K562 (cell line): ENCODE measurements around the gene METTL23. TPM values are rescaled to one million over a fixed set of nuclear protein-coding genes. Genes with fewer than 3 reads are reported as not detected.

Experiments used
- ARNT ChIP-seq, 2 experiments: fragments of 450-650 bp; IDR thresholded peaks; 2 replicates each; pipeline ENCODE4 v1.6.1; 2016; ENCODE audit warnings: mild to moderate bottlenecking in 1 of 2
- ATF7 ChIP-seq: fragments of 450-650 bp; IDR thresholded peaks from 2 replicates; pipeline ENCODE4 v1.7.1; 2014; ENCODE audit warnings: mild to moderate bottlenecking, moderate library complexity
- DIDO1 ChIP-seq: fragments of 450-650 bp; IDR thresholded peaks from 2 replicates; pipeline ENCODE4 v1.6.1; 2016; ENCODE audit warnings: low read depth, missing biosample characterization, missing genetic modification characterization
- GABPA ChIP-seq: fragments of 200-800 bp; sonication (Bioruptor generic); conservative IDR thresholded peaks from 2 replicates; pipeline ENCODE4 v1.6.1; 2016; ENCODE audit warnings: low read depth, missing genetic modification characterization, missing compliant biosample characterization
- GATAD2B ChIP-seq: fragments of 450-650 bp; IDR thresholded peaks from 2 replicates; pipeline ENCODE4 v1.6.1; 2017; ENCODE audit warnings: mild to moderate bottlenecking, borderline replicate concordance
- HDGF ChIP-seq: fragments of 450-650 bp; IDR thresholded peaks from 2 replicates; pipeline ENCODE4 v1.6.1; 2016
- HMGN3 ChIP-seq: IDR thresholded peaks from 2 replicates; pipeline ENCODE4 v1.6.1; 2011; ENCODE audit warnings: borderline replicate concordance, low read depth, mild to moderate bottlenecking, mixed read lengths, low read length; ENCODE audit not compliant: insufficient read length; ENCODE audit errors: extremely low read depth
- KDM4B ChIP-seq, 2 experiments: fragments of 450-650 bp in 1 of 2; sonication (generic) in 1 of 2; IDR thresholded peaks; 2 replicates each; pipeline ENCODE4 v1.6.1; 2016 to 2017; ENCODE audit warnings: borderline replicate concordance in 2 of 2, antibody characterized with exemption in 1 of 2, low read depth in 1 of 2, mild to moderate bottlenecking in 1 of 2
- MYBL2 ChIP-seq, 2 experiments: fragments of 450-650 bp in 1 of 2; sonication (generic) in 1 of 2; formaldehyde crosslinking in 1 of 2; IDR thresholded peaks; 2 replicates each; pipeline versions ENCODE4 v1.6.1 to v1.8.1; 2017 to 2022; ENCODE audit warnings: borderline replicate concordance in 1 of 2, inconsistent platforms in 1 of 2, low read depth in 1 of 2, mild to moderate bottlenecking in 1 of 2, missing genetic modification reagents in 1 of 2, moderate library complexity in 1 of 2
- POLR3A ChIP-seq: IDR thresholded peaks from 2 replicates; pipeline ENCODE4 v1.6.1; 2011; ENCODE audit warnings: borderline replicate concordance, mild to moderate bottlenecking, moderate library complexity; ENCODE audit not compliant: insufficient read length, insufficient read depth; ENCODE audit errors: extremely low read depth
- POLR3G ChIP-seq: IDR thresholded peaks from 2 replicates; pipeline ENCODE4 v1.6.1; 2011; ENCODE audit not compliant: insufficient read length, insufficient replicate concordance; ENCODE audit errors: extremely low read depth
- PURB ChIP-seq: sonication (generic); formaldehyde crosslinking; IDR thresholded peaks from 2 replicates; pipeline ENCODE4 v1.9.0; 2021; ENCODE audit warnings: low read depth, mild to moderate bottlenecking, missing genetic modification reagents
- SAFB2 ChIP-seq: fragments of 200-400 bp; formaldehyde crosslinking; IDR thresholded peaks from 2 replicates; pipeline ENCODE4 v1.6.1; 2018; ENCODE audit warnings: borderline replicate concordance, low read length, low read depth, moderate library complexity; ENCODE audit not compliant: severe bottlenecking
- SRSF3 ChIP-seq: fragments of 200-400 bp; formaldehyde crosslinking; IDR thresholded peaks from 2 replicates; pipeline ENCODE4 v1.6.1; 2016; ENCODE audit warnings: mild to moderate bottlenecking, low read length, moderate library complexity; ENCODE audit not compliant: insufficient read depth
- ZNF134 ChIP-seq: fragments of 250-450 bp; sonication (Bioruptor Pico); conservative IDR thresholded peaks from 2 replicates; pipeline ENCODE4 v1.4.0; 2020
- ZNF23 ChIP-seq: fragments of 250-450 bp; sonication (Bioruptor Pico); IDR thresholded peaks from 2 replicates; pipeline ENCODE4 v1.4.0; 2020; ENCODE audit warnings: mild to moderate bottlenecking
- ZNF57 ChIP-seq: fragments of 450-650 bp; formaldehyde crosslinking; IDR thresholded peaks from 2 replicates; pipeline ENCODE4 v1.4.0; 2020; ENCODE audit warnings: mild to moderate bottlenecking, moderate library complexity
- polyA plus RNA-seq, 8 experiments: library from polyadenylated mRNA; depleted of rRNA in 4 of 8; stranded (reverse) in 5 of 8; unstranded in 3 of 8; fragments of >200 nt; fragmentation: Nextera tagmentation in 2 of 8; fragmentation: Illumina TruSeq in 1 of 8; extraction: Ambion mirVana in 2 of 8; extraction: Trizol in 1 of 8; gene quantifications; 2 replicates each; pipeline versions ENCODE4 v1.2.1 to v1.2.3, GENCODE V29; 2011 to 2014; ENCODE audit warnings: inconsistent platforms in 1 of 8, missing spikeins in 1 of 8
- total RNA-seq, 7 experiments: library from RNA; depleted of rRNA in 6 of 7; stranded (reverse); fragments of >200 nt in 6 of 7; fragmentation: Illumina TruSeq in 2 of 7; extraction: Trizol in 2 of 7; gene quantifications; 2 replicates each; pipeline versions ENCODE4 v1.2.1 to v1.2.3, GENCODE V29; 2011 to 2021; ENCODE audit warnings: low replicate concordance in 1 of 7
- TF ChIP-seq, protein P1 (sequence below): fragments of 250-450 bp; sonication (Bioruptor Pico); IDR thresholded peaks from 2 replicates; pipeline ENCODE4 v1.8.0; 2021; ENCODE audit warnings: mild to moderate bottlenecking, moderate library complexity
- TF ChIP-seq, protein P2 (sequence below), 2 experiments: fragments of 450-650 bp; formaldehyde crosslinking in 1 of 2; IDR thresholded peaks; 2 replicates each; pipeline versions ENCODE4 v1.4.0 to v1.6.1; 2014 to 2020; ENCODE audit warnings: mild to moderate bottlenecking in 2 of 2, borderline replicate concordance in 1 of 2, low read depth in 1 of 2

METTL23 gene
- total and polyA plus RNA-seq, 9 of the 15 experiments (the other 6 are each of a cell fraction or from before 2014, with no cell fraction given) = 29.4 to 67.3 (median 41.6) TPM

DNA sequence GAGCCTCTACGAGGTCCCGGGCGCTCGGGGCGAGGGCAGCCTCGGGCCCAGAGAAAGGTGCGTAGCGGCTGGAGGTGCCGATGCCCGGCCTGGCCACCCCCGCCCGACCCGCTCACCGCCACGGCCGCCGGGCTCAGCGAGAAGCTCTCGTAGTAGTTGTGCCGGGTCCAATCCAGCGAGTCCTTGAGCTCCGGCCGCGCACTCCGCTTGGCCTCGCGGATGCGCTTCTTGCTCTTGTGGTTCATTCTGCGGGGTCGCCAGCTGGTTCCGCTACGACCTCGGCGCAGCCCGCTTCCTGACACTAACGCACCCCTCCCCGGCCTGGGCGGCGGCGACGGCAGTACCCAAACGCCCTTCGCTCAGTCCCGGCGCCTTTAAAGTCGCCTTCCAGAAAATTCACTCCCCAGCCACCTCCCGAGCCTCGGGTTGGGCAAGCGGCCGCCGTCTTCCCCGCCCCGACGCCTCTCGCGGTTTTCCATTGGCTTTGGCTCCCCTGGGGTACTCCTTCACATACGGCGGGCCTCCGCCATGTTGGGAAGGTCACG is 336 bp upstream of the METTL23 start, which contains the start of gene JMJD6 (continued):
- TF ChIP-seq ATF7 (peak; percentile 41), MYBL2 (IDR thresholded peaks at IDR 0.05; ENCODE audit: low read depth) (no peak), MYBL2 (CRISPR knock-in tag; IDR thresholded peaks at IDR 0.05; ENCODE audit: borderline replicate concordance) (no peak), HMGN3 (peak; percentile 73), SAFB2 (no peak), ZNF134 (no peak), ZNF23 (no peak), POLR3A (no peak), GABPA (tag) (no peak), PURB (CRISPR knock-in tag) (no peak), ZNF57 (no peak), KDM4B (IDR thresholded peaks at IDR 0.05; ENCODE audit: borderline replicate concordance in 2 of 2, low read depth in 1 of 2) (no peak), HDGF (no peak), POLR3G (no peak), SRSF3 (0 out of 2 replicates have a peak, but pooled peaks have one; percentile 63), ARNT (IDR thresholded peaks at IDR 0.05) (no peak), DIDO1 (no peak), GATAD2B (no peak)
- TF ChIP-seq, protein P1, sequence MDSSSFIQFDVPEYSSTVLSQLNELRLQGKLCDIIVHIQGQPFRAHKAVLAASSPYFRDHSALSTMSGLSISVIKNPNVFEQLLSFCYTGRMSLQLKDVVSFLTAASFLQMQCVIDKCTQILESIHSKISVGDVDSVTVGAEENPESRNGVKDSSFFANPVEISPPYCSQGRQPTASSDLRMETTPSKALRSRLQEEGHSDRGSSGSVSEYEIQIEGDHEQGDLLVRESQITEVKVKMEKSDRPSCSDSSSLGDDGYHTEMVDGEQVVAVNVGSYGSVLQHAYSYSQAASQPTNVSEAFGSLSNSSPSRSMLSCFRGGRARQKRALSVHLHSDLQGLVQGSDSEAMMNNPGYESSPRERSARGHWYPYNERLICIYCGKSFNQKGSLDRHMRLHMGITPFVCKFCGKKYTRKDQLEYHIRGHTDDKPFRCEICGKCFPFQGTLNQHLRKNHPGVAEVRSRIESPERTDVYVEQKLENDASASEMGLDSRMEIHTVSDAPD (CRISPR knock-in tag) = no peak
- TF ChIP-seq, protein P2, sequence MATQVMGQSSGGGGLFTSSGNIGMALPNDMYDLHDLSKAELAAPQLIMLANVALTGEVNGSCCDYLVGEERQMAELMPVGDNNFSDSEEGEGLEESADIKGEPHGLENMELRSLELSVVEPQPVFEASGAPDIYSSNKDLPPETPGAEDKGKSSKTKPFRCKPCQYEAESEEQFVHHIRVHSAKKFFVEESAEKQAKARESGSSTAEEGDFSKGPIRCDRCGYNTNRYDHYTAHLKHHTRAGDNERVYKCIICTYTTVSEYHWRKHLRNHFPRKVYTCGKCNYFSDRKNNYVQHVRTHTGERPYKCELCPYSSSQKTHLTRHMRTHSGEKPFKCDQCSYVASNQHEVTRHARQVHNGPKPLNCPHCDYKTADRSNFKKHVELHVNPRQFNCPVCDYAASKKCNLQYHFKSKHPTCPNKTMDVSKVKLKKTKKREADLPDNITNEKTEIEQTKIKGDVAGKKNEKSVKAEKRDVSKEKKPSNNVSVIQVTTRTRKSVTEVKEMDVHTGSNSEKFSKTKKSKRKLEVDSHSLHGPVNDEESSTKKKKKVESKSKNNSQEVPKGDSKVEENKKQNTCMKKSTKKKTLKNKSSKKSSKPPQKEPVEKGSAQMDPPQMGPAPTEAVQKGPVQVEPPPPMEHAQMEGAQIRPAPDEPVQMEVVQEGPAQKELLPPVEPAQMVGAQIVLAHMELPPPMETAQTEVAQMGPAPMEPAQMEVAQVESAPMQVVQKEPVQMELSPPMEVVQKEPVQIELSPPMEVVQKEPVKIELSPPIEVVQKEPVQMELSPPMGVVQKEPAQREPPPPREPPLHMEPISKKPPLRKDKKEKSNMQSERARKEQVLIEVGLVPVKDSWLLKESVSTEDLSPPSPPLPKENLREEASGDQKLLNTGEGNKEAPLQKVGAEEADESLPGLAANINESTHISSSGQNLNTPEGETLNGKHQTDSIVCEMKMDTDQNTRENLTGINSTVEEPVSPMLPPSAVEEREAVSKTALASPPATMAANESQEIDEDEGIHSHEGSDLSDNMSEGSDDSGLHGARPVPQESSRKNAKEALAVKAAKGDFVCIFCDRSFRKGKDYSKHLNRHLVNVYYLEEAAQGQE (IDR thresholded peaks at IDR 0.05; ENCODE audit: borderline replicate concordance) = no peak
- TF ChIP-seq, protein P2 (CRISPR knock-in tag; IDR thresholded peaks at IDR 0.05; ENCODE audit: low read depth) = 0 out of 2 replicates have a peak, but pooled peaks have one; percentile 21
